ENCODE data around the gene ITPR1. TPM values are rescaled to one million over a fixed set of nuclear protein-coding genes. Genes with fewer than 3 reads are reported as not detected.

ITPR1 gene
- total RNA-seq, 1 experiment from 2014 or later: 9.9 TPM

DNA sequence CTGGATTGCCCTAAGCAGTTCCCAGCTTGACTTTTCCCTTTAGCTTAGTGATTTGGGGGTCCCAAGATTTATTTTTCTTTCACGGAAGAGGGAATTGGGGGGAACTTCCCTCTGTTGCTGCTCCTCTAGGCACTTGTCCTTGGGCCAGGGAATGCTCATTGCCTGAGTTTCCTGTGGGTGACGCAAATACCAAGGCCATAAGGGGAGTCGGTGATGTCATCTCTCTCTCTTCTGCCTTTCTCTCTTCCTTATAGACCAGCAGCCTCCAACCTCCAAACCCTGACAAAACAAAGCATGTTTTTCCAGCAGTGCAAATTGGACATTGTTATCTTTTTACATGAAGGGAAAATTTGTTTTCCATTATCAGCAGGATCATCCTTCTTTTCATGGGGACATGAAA, 120.2 kb downstream of the ITPR1 start:
- in situ Hi-C loops (cut with HindIII; ENCODE audit: low sequenced_read_pairs): no loop called here
- DNase-seq (ENCODE audit: low spot score): no peak

DNA sequence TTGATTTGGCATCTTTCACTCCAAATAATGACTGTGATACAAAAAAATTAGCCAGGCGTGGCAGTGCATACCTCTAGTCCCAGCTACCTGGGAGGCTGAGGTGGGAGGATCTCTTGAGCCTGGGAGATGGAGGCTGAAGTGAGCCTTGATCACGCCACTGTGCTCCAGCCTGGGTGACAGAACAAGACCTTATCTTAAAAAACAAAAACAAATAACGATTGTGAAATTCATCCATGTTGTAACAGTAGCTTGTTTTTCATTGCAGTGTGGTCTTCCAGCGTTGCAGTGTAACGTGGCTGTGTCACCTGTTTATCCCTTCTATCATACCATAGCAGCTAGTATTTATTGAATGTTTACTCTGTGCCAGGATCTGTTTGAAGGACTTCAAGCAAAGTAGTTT, 120.9 kb downstream of the ITPR1 start:
- in situ Hi-C loops (cut with HindIII; ENCODE audit: low sequenced_read_pairs): no loop called here
- no peak for DNase-seq (ENCODE audit: low spot score)

DNA sequence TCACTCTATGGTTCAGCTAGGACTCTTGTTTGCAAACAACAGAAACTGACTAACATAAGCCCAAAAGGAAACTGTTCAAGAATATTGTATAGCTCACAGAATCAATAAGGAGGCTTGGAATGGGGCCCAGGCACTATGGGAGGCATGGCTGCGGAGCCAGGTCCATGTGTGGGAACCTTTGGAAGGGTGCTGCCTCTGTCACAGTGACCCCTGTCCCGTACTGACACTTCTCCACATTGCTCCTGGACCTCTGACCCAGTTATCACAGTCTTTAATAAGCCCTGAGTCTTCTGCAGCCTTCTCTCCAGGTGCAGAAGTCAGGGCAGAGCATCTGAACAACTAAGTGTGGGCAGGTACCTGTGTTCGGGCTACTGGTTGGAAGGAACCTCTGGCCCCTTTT, 121.8 kb downstream of the ITPR1 start:
- DNase-seq (ENCODE audit: low spot score): no peak
- in situ Hi-C loops (cut with HindIII; ENCODE audit: low sequenced_read_pairs): no loop called here

DNA sequence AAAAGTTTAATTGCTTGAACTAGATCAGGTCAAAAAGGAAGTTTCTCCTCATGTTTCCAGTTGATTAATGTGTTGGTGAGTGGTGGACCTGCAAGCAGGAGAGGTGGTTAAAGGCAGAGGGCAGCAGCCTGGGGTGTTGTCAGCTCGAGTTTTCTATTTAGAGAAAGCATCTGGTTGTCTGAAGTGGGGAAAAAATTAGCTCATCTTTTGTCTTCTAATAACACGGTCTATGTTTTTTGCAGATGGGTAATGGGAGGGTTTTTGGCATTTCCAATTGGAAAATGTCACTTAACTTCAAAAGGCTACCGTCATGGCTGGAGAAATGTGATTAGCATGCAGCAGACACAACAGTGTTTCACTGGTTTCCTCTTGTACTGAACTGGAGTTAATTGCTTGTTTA, 122.6 kb downstream of the ITPR1 start:
- DNase-seq (ENCODE audit: low spot score): no peak

DNA sequence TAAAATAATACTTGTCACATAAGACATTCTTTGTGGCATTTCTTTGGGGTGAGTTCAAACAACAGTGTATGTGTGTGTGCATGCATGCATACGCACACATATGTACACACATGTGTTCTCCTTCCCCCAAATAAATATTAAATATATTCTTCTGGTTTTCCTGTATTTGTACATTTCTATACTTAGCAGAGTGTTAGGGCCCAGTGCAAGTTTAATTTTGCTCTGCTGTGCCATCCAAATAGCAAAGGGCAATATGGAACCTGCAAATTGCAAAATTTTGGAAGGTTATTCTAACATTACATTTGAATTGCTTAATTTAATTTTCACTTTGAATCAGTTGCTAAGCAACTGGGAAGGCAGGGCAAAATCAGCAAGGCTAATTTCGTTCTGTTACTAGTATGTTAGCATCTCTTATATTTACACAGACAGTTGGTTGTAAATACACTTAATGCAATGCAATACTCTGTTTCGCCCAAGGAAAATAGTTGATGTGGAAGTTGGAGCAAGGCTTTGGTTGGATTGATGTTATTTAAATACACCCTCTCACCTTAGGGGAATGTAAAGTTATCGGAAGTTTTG, 130.4 kb downstream of the ITPR1 start:
- no peak for DNase-seq (ENCODE audit: low spot score)
- in situ Hi-C loops (cut with HindIII; ENCODE audit: low sequenced_read_pairs): no loop called here

More for the DNA sequence above, 122.6 kb downstream of the ITPR1 start:
- in situ Hi-C loops (cut with HindIII; ENCODE audit: low sequenced_read_pairs): no loop called here

DNA sequence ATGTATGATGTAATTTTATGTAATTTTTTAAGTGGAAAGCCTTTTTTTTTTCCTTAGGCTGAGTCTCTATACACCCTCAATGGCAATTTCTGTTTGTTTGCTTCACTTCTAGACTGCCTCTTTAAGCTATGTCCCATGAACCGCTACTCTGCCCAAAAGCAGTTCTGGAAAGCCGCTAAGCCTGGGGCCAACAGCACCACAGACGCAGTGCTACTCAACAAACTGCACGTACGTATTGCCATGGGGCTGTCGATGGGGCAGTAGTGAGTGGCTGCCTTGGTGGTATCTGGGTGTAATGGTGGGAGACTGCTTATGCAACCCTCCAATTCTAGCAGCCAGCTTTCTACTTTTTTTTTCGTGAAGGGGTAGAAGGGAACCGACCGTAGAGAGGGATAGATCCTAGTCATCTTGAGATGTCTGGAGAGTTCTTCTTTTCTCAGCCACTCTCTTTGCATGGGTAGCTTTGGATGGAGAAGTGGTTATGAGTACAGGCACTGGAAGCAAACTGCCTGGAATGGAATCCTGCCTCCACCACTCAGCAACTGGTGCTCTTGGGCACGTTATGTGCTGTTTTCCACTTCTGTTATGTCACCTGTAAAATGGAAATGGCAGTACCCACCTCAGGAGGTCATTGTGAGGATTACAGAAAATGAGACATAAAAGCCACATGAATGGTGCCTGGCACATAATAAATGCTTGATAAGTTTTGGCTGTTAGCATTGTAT, 134.7 kb downstream of the ITPR1 start:
- no peak for DNase-seq (ENCODE audit: low spot score)
- in situ Hi-C loops (cut with HindIII; ENCODE audit: low sequenced_read_pairs): no loop called here

DNA sequence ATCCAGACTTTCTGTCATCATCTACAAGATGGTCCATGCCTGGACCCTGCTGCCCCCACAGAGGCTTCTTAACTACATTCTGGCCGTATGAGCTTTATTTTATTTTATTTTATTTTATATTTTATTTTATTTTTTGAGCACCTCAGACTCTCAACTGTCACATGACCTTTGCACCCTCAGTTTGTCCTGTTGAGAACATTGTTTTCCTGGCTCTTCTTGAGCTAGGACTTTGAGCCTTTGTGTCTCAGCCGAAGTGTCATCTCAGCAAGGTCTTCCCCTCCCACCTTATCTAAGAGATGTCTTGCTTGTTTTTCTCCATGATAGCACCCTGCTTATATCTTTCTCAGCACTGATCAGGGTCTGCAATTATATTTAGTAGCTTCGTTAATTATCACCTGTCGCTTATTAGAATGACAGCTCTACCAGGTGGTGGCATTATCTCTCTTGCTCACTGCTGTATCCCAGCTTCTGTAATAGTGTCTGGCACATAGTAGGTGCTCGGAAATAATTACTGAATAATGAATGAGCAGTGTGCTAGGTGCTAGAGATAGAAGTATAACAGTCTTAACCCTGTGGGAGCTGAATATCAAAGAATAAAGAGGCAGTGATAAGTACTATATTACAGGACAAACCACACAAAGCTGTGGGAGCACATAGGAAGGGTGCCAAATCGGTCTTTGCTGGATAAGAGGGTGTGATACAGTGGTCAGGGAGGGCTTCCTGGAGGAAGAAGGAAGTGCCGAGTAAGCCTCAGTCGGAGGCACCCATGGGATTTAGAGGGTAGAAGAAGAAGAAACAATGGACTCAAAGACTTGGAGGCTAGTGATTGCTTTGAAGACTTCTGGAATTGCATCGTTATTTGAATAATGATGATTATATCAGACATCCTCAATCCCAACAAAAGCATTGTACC, 136.2 kb downstream of the ITPR1 start:
- no peak for DNase-seq (ENCODE audit: low spot score)
- in situ Hi-C loops (cut with HindIII; ENCODE audit: low sequenced_read_pairs): no loop called here

DNA sequence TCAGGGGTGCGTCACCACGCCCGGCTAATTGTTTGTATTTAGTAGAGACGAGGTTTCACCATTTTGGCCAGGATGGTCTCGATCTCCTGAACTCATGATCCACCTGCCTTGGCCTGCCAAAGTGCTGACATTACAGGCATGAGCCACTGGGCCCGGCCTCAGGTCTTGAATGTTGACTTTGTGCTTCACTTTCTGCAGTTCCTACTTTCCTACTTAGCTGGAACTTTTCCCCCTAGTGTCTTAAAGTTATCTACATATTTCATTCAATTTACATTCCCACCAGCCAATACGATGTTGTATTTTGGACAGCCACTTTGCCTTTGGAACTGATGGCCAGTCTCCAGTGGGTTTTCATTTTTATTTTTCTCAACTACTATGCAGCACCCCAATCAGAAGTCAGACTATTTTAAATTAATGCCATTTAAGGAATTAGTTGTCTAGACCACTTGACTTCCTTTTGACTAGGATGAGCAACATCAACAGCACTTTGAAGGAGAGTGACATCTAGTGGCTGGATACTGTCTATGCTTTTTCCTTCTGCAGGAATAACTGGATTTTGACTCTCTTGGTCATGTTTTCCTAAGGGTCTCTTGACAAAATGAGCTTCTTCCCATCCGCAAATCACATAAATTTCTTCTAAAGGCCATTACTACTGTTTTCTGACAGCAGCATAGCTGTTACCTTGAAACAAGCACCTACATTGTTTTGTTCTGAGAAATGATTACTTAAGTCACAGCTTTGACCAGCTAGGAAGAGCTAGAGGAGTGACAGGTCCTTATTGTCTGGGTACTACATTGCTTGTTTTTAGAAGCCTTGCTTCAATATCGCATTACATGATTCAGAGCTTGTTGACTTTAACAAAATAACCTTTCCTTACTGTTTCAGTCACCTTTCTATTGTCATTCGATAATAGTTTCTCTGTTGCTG, 140.2 kb downstream of the ITPR1 start:
- DNase-seq (ENCODE audit: low spot score): peak; percentile 69
- in situ Hi-C loops (cut with HindIII; ENCODE audit: low sequenced_read_pairs): no loop called here

DNA sequence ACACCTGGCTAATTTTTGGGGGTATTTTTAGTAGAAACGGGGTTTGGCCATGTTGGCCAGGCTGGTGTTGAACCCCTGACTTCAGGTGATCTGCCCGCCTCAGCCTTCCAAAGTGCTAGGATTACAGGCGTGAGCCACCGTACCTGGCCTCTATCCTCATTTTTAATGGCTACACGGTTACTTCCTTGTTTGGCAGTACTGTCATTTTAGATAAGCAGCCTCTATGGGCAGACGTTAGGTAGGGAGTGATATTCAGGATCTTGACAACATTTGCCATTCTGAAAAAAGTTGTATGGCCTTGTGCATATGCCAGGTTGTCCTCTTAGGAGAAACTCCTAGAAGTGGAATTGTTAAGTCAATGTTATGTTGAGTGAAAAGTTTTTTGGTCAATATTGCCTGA, 141.7 kb downstream of the ITPR1 start:
- in situ Hi-C loops (cut with HindIII; ENCODE audit: low sequenced_read_pairs): no loop called here
- DNase-seq (ENCODE audit: low spot score): no peak

DNA sequence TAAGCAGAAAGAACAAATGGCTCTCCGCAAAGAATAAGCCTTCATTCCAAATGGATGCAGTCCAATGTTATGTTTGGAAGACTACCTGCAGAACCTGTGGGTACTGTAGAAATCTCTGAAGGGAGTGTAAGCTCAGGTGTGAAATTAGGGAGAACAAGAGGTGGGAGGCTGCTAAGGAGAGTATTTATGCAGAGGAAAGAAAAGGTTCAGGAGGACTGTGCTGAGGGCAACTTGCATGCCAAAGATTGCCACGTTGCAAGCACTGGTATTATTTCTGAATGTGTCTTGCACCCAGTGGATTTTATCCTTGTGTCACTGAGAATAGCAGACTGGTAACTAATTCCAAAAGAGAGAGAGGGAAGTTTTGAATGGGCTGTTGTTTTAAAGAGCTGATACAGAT, 144.1 kb downstream of the ITPR1 start:
- in situ Hi-C loops (cut with HindIII; ENCODE audit: low sequenced_read_pairs): no loop called here
- no peak for DNase-seq (ENCODE audit: low spot score)

DNA sequence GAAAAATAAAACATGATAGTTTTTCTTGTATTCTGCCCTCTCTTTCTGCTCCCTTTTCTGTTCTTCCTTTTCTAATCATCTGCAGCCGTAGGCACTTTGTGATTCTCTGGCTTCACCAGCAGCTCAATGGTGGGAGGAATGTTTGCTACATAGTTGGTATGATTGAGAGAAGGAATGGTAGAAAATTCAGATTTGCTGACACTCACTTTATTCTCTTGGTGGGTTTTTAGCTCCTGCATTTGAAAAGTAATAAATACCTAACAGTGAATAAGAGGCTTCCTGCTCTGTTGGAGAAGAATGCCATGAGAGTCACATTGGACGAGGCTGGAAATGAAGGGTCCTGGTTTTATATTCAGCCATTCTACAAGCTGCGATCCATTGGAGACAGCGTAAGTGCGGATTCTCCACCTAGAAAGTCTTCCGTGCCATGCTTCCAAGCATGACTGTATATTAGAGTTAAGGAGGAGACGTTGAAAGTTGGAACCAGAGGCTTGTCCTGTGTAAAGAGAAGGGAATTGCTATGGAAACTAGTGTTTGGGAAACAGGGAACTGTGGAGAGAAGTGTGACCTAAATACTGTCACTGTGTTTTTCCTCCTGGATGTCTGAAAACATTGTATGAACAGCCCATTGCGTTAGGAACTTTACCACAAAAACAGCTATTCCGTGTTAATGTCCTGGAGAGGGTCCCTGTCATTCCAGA, 148.9 kb downstream of the ITPR1 start:
- no peak for DNase-seq (ENCODE audit: low spot score)
- in situ Hi-C loops (cut with HindIII; ENCODE audit: low sequenced_read_pairs): no loop called here

DNA sequence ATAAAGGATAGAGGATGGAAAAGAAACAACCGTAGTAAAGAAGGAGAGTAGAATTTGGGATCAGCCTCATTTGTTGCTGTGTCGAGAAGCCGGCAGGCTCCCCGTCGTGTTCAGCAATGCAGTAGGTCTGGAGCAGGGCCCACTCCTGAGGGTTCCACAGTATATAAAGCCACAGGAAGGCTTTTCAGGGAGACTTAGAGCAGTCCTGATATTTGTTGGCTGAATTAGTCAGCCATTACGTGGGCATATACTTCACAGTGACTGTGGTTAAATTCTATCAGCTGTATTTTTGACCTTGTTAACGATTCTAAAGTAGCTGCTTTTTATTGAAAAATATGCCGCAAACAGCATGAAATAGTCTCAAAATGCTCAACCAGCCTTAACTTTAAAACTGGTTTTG, 149.5 kb downstream of the ITPR1 start:
- DNase-seq (ENCODE audit: low spot score): no peak
- in situ Hi-C loops (cut with HindIII; ENCODE audit: low sequenced_read_pairs): no loop called here

DNA sequence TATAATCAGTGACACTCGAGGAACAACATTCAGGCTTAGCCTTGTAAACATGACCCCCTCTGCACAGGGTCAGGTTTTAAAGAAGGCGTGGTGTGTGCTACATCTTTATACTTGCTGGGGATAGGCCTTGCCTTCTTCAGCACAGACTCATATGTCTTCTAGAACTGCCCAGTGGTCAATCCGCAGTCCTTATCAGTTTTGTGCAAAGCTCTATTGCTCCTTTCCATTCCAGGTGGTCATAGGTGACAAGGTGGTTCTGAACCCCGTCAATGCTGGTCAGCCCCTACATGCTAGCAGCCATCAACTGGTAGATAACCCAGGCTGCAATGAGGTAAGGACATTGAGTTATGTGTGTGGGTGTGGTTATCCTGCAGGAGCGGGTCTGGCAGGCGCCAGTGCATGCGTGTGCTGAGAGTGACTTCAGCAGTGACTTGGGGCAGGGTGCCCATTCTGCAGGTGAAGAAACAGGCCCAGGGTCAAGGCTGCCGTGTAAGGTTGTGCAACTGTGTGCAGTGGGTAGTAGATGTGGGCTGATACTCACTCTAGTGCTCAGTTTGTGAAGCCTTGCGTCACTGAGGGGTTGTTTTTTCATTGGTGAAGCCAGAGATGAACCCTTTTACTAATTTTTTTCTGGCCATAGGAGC, 150.9 kb downstream of the ITPR1 start:
- DNase-seq (ENCODE audit: low spot score): no peak
- in situ Hi-C loops (cut with HindIII; ENCODE audit: low sequenced_read_pairs): no loop called here

DNA sequence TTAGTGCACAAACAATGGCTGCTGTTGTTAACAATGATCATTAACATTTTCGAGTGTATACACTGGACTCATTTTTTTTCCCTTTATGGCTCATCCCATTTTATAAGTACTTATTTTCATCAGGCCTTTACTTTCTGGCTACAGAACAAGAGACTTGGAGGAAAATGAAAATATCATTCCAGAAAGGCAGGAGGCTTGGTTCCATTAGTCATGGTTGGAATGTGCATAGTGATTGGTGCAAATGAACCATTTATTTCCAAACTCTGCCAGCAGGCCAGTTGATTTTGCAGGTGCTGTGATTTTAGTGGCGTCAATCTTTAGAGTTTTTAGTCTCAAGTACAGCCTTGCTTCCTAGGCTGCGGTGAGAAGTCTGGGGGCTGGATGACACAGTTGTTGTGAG, 151.8 kb downstream of the ITPR1 start:
- DNase-seq (ENCODE audit: low spot score): no peak
- in situ Hi-C loops (cut with HindIII; ENCODE audit: low sequenced_read_pairs): no loop called here

DNA sequence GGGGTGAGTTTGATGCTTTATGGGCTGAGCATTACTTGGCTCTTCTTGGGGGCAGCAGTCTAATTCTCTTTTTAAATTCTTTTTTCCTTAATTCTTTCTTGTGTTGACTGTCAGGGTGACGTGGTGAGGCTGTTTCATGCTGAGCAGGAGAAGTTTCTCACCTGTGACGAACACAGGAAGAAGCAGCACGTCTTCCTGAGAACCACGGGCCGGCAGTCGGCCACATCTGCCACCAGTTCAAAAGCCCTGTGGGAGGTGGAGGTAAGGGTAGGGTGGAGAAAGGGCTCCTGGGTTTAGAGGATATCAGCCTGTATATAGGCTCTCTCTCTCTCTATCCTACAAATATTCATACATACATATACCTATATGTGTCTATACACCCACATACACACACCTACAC, 152.3 kb downstream of the ITPR1 start:
- in situ Hi-C loops (cut with HindIII; ENCODE audit: low sequenced_read_pairs): no loop called here
- no peak for DNase-seq (ENCODE audit: low spot score)

DNA sequence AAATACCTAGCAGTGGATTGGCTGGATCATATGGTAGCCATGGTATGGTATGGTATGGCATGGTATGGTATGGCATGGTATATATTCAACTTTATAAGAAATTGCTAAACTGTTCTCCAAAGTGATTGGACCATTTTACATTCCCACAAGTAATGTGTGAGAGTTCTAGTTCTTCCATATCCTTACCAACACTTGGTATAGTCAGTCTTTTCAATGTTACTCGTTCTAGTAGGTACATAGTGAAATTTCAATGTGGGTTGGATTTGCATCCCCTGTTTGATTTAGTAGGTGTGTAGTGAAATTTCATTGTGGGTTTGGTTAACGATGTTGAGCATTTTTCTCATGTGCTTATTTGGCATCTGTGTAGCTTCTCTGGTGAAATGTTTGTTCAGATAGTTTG, 154.3 kb downstream of the ITPR1 start:
- in situ Hi-C loops (cut with HindIII; ENCODE audit: low sequenced_read_pairs): no loop called here
- DNase-seq (ENCODE audit: low spot score): no peak

DNA sequence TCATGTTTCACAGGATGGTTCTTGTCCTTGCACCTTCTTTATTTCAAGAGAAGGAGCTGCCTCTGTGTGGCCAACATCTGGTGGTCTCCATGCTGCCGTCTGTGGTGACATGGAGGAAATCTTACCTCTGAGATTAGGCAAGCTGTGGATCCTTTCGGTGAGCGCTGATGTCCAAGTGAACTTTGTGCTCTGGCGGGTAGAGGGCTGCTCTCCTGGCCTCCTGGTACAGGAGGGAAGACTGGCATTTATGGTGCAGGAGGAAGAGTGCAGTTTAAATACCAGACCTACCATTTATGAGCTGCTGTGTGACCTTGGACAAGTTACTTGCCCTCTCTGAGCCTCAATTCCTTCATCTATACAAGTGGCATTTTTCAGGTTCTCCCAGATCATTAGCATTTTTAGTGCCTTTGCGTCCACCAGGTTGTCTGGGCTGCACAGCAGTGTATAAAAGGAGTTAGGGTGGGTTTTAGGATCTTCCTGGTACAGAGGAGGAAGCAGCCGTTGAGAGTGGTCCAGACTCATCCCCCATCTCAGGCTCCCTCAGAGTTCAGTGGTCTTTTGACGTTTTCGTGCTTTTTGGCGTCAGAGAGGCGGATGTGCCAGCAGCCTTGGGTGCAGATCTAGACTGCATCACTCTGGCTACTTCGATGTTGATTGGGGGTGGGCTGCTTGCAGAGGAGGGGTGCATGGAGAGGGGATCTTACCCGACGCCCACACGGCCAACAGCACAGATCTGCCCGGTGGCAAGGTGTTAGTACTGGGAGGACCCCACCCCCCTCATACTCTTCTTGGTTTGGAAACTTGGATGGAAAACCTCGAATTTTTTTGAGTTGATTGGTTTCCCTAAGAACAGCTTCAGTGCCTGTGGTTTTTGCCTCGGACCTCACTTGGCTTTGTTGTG, 162.2 kb downstream of the ITPR1 start:
- in situ Hi-C loops (cut with HindIII; ENCODE audit: low sequenced_read_pairs): no loop called here
- DNase-seq (ENCODE audit: low spot score): no peak
